T-helper 1 cell treated with Interleukin-12 subunit alpha and Interleukin-12 subunit beta and Interleukin-4 antibody, amounts not matched to agents 30 μg/mL and 1 μg/mL, for 36 hours (primary cell): ENCODE measurements around the gene SRGAP2C.
A peak's percentile ranks its signal among the peaks of the same experiment; 100 is the strongest.
"Not testable (repeated sequence)": the region's sequence is repeated elsewhere in the genome, so short reads cannot be mapped to it uniquely, and the experiment has no call there.

Experiments
- H3K27ac Mint-ChIP-seq: one replicate; pipeline ENCODE4 v1.8.0; 2021; ENCODE audit warnings: mild to moderate bottlenecking, mixed read lengths
- H3K27me3 Mint-ChIP-seq: one replicate; pipeline ENCODE4 v1.8.0; 2021; ENCODE audit warnings: low read depth, mixed read lengths
- H3K36me3 Mint-ChIP-seq: one replicate; pipeline ENCODE4 v1.8.0; 2021; ENCODE audit warnings: low read depth, mixed read lengths
- H3K4me1 Mint-ChIP-seq: one replicate; pipeline ENCODE4 v1.8.0; 2021; ENCODE audit warnings: low read depth, mixed read lengths
- H3K4me3 Mint-ChIP-seq: one replicate; pipeline ENCODE4 v1.8.0; 2021; ENCODE audit warnings: mild to moderate bottlenecking, moderate library complexity, mixed read lengths
- H3K9me3 Mint-ChIP-seq: one replicate; pipeline ENCODE4 v1.8.0; 2021; ENCODE audit warnings: mixed read lengths

Gene SRGAP2C

DNA sequence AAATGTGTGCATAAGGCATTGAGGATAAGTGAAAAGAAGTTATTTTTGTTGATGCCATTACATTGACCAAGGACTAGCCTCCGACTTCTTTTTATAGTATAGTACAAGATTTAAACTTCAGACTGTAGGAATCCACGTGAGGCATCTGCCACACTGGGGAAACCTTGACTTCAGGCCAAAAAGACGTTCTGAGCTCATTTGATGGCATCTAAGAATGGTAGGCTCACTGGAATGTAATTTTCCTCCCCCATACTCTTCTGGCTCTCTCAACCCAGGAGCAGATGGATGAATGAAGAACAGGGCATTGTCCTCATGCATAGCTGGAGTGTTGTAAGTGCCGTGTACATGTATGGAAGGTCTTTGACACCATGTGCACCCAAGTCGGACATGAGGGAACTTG lies 194.0 kb downstream of the SRGAP2C start:
- not testable (repeated sequence) for H3K36me3 Mint-ChIP-seq, H3K9me3 Mint-ChIP-seq, H3K27me3 Mint-ChIP-seq, H3K27ac Mint-ChIP-seq, H3K4me1 Mint-ChIP-seq, H3K4me3 Mint-ChIP-seq

DNA sequence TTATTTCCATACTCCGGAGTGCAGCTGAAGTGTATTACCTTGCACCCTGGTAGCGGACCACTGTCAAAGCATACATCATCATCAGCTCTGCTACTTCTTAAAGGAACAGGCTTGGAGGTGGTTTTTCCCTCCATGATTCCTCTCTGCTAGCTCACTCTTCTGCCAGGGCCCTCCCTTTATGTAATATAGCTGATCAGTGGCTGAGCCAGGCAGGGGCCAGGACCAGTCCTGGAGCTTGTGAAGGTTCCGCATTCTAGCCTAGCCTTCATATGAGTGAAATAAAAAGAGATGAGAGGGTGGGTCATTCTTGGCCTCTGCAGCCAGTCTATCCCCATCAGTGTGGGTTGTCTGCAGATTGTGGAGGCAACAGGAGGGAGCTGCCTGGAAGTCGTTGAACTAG lies 200.0 kb downstream of the SRGAP2C start:
- not testable (repeated sequence) for H3K9me3 Mint-ChIP-seq, H3K4me3 Mint-ChIP-seq, H3K27me3 Mint-ChIP-seq, H3K27ac Mint-ChIP-seq, H3K4me1 Mint-ChIP-seq, H3K36me3 Mint-ChIP-seq

DNA sequence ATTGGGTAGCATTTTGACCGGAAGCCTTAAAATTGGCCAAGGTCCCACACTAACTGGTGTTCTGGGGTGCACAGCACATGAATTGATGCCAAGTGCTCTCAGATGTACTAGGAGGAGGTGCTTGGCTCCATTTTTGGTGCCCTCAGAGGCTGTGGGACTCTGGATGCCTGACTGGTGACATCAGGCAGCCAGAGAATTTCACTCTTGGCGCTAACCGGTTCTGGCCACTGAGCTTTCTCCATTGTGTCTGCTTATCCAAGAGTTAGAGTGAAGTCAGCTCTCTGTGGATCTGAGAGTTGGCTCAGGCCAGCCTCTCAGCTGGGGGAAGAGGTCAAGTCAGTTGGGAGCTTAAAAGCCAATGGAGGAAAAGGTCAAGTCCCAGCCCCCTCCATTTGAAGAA lies 200.4 kb downstream of the SRGAP2C start:
- not testable (repeated sequence) for H3K4me3 Mint-ChIP-seq, H3K4me1 Mint-ChIP-seq, H3K27ac Mint-ChIP-seq, H3K27me3 Mint-ChIP-seq, H3K36me3 Mint-ChIP-seq, H3K9me3 Mint-ChIP-seq

DNA sequence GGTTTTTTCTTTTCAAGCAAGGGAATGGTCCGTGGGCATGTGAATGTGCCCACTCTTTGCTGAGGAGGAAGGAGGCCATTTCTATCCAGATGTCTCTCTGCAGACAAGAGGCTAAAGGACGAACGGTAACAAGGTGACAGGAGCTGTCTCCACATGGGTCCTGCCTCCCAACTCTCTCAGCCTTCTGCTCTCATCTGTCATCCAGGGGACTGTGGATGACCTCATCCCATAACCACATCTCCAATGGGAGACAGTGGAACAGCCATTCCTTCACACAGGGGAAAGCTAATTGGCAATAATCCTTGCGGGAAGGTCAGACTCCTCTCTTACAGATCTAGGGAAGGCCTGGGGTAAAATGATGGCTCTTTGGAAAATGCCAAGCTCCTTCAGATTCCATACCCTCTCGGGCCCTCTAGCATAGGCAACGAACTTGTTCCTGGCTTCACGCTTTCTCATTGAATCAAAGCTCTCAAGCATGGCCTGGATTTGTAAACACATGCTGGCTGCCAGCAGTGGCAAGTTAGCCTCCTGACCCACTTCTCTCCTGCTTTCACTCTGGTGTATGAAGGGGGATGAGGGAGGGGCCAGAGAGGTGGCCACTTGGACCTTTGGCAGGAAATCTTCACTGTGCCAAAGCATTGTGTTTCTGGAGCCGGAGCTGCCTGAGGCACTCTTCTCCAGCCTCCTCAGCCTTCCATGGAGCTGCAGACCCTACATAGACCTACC lies 201.0 kb downstream of the SRGAP2C start:
- not testable (repeated sequence) for H3K9me3 Mint-ChIP-seq, H3K4me1 Mint-ChIP-seq, H3K4me3 Mint-ChIP-seq, H3K27ac Mint-ChIP-seq, H3K36me3 Mint-ChIP-seq, H3K27me3 Mint-ChIP-seq

DNA sequence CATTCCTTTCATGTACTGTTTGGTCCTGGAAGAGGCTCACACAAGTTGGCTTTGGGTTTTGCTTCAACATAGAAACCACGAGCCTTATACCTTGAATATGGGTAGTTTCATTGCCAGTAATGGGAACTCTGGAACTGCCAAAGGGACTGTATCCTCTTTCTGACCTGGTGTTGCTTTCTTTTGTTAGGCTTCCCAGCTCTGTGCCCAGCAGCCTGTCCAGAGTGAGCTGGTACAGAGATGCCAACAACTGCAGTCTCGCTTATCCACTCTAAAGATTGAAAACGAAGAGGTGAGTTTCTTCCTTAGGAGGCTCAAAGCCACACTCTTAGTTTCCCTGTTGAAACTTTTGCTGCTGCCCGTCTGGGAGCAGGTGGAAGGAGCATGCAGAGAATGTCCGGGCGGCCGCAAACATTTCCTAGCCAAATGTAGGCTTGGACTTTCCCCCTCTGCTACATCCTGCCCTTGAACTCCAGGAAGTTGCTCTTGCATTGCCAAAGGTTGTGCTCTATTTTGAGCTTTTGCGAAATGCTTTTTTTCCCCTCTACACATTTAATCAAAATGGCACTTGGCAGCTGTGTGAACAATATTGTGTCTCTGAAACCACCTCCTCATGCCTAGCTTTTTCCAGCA lies 201.7 kb downstream of the SRGAP2C start:
- H3K9me3 Mint-ChIP-seq, H3K36me3 Mint-ChIP-seq, H3K4me1 Mint-ChIP-seq, H3K27ac Mint-ChIP-seq, H3K4me3 Mint-ChIP-seq, H3K27me3 Mint-ChIP-seq: not testable (repeated sequence)

DNA sequence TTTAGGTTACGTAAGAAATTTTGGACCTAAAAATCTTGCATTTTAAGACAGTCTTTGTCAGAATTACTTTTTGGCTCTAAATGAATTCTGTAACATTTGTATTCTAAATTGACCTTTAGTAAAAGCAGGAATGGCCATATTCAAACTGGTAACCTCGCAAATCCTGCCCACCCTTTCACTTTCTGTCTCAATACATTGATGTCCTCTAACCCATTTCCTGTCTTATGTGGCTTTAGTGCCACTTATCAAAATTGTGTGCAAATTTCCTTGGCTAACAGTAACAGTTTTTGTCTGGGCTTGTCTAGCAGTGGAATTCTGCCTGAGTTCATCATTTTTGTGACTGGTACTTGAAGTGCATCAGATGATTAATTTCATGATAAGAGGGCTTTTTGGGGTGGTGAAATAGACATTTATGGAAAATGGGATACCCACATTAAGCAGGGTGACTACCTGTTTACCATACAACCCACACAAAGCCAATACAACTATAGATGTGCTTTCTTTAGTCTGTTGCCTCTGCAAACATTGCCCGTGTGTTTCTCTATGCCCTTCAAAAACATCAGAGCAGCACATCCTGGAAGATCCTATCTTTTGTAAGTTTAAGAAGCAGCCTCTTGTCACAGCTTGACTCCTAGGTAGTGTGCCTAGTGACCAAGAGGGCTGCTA lies 205.3 kb downstream of the SRGAP2C start:
- not testable (repeated sequence) for H3K27me3 Mint-ChIP-seq, H3K4me3 Mint-ChIP-seq, H3K9me3 Mint-ChIP-seq, H3K27ac Mint-ChIP-seq, H3K4me1 Mint-ChIP-seq, H3K36me3 Mint-ChIP-seq

DNA sequence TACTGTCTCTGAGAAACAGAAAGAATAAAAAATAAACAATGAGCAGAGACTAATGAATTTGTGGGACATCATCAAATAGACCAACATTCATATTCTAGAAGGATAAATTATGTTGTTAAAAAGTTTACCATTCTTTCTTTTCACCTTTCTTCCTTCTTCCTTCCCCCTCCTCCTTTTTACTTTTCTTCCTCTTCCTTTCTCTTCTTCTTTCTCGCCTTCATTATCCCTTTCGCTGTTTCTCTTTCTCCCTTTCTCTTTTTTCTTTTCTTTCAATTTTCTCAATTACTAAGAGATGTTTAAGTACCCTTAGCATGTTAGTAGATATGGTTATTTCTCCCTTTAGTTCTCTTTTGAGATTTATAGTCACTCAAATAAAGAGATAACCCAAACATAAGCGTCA lies 207.4 kb downstream of the SRGAP2C start:
- not testable (repeated sequence) for H3K27ac Mint-ChIP-seq, H3K9me3 Mint-ChIP-seq, H3K4me1 Mint-ChIP-seq, H3K27me3 Mint-ChIP-seq, H3K36me3 Mint-ChIP-seq, H3K4me3 Mint-ChIP-seq

DNA sequence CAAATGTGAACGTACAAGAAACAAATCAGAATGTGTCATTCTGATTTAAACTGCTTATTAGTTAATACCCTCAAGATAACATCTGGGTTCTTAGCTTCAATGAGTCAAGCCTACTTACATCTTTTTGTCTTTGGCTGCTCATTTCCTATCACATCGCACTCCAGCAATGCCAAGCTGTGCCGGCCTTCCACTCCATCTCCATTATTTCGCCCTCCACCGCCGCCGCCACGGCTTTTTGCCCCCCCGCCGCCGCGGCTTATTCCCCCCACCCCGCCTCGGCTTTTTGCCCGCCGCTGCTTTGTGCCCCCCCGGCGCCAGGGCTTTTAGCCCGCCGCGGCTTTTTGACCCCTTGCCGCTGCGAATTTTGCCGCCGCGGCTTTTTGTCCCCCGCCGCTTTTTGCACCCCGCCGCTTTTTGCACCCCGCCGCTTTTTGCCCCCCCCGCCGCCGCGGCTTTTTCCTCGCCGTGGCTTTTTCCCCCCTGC lies 211.0 kb downstream of the SRGAP2C start:
- Mint-ChIP-seq H3K27ac (peak overlapping the region; percentile 80), H3K4me1 (peaks cover 15% of the 10 kb centered on the region), H3K9me3 (peaks cover 10% of the 10 kb centered on the region), H3K27me3 (peaks cover 14% of the 10 kb centered on the region), H3K36me3 (peaks cover 12% of the 10 kb centered on the region), H3K4me3 (peak overlapping the region; percentile 73)

DNA sequence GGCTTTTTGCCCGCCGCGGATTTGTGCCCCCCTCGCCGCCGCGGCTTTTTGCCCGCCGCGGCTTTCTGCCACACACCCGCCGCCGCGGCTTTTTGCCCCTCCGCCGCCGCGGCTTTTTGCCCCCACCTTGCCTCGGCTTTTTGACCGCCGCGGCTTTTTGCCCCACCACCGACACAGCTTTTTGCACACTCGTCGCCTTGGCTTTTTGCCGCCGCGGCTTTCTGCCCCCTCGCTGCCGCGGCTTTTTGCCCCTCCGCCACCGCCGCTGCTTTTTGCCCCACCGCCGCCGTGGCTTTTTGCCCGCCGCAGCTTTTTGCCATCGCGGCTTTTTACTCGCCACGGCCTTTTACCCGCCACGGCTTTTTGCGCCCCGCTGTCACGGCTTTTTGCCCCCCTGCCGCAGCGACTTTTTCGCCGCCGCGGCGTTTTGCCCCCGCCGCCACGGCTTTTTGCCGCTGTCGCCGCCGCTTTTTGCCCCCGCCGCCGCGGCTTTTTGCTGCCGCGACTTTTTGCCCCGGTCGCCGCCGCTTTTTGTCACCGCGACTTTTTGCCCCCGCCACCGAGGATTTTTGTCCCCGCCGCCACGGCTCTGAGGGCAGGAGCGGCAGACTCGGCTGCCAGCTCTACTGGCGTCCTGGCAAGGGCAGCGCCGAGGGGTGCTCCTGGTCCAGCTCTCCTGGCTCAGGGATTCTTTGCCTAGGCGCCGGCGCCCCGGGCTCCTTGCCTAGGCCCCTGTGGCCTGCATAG lies 211.7 kb downstream of the SRGAP2C start:
- peak overlapping the region; percentile 87 for H3K4me3 Mint-ChIP-seq
- peak overlapping the region; percentile 89 for H3K27ac Mint-ChIP-seq
- peaks cover 17% of the 10 kb centered on the region for H3K9me3 Mint-ChIP-seq
- peaks cover 20% of the 10 kb centered on the region for H3K4me1 Mint-ChIP-seq
- H3K27me3 Mint-ChIP-seq = peaks cover 19% of the 10 kb centered on the region
- peaks cover 17% of the 10 kb centered on the region for H3K36me3 Mint-ChIP-seq

DNA sequence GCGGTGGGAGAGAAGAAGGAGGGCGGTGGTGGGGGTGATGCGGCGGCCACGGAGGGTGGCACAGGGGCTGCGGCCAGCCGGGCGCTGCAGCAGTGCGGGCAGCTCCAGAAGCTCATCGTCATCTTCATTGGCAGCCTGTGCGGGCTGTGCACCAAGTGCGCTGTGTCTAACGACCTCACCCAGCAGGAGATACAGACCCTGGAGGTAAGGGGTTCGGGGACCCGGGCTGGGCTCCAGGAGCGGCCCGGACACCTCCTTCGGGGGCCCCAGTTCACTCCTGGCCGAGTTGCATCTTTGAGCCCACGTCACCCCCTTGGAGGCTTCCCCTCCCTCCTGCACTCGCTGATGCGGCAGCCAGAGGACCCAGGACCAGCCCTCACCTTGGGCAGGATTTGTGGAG lies 212.3 kb downstream of the SRGAP2C start:
- H3K36me3 Mint-ChIP-seq = peaks cover 19% of the 10 kb centered on the region
- H3K4me3 Mint-ChIP-seq = peak overlapping the region; percentile 87

DNA sequence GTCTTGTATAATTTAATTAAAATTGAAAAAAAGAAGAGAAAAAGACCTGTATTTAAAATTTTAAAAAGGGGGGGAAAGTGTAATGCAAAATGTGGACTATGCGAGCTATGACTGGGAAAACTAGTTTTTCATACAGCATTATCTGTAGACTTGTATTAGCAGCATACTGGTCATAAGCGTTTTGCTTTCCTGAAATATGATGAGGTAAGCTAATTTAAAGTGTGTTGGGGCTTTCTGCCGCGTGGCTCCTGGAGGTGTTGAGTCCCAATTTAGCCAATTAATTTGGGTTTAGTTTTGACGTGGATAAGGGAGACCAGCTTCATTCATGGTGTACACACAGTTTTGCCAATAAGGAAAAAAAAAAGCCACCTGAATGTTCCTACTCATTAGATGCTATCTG lies 214.4 kb downstream of the SRGAP2C start:
- H3K27ac Mint-ChIP-seq = not testable (repeated sequence)

More for the DNA sequence above, 212.3 kb downstream of the SRGAP2C start:
- H3K27ac Mint-ChIP-seq = not testable (repeated sequence)
- H3K9me3 Mint-ChIP-seq = peaks cover 17% of the 10 kb centered on the region
- peaks cover 20% of the 10 kb centered on the region for H3K4me1 Mint-ChIP-seq
- peaks cover 19% of the 10 kb centered on the region for H3K27me3 Mint-ChIP-seq

DNA sequence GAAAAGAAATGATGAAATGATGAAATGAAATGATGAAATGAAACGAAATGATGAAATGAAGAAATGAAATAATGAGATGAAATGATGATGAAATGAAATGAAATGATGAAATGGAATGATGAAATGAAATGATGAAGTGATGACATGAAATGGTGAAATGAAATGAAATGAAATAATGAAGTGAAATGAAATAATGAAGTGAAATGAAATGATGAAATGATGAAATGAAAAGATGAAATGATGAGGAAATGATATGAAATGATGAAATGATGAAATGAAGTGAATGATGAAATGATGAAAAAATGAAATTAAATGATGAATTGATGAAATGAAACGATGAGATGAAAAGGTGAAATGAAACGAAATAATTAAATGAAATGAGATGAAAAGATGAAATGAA lies 215.3 kb downstream of the SRGAP2C start:
- peaks cover 20% of the 10 kb centered on the region for H3K36me3 Mint-ChIP-seq
- peak overlapping the region; percentile 66 for H3K4me3 Mint-ChIP-seq
- peak overlapping the region; percentile 70 for H3K27ac Mint-ChIP-seq
- H3K27me3 Mint-ChIP-seq = peaks cover 19% of the 10 kb centered on the region
- peaks cover 20% of the 10 kb centered on the region for H3K4me1 Mint-ChIP-seq
- H3K9me3 Mint-ChIP-seq = peaks cover 21% of the 10 kb centered on the region

More for the DNA sequence above, 214.4 kb downstream of the SRGAP2C start:
- Mint-ChIP-seq H3K4me1 (peaks cover 20% of the 10 kb centered on the region), H3K27me3 (peaks cover 19% of the 10 kb centered on the region), H3K36me3 (peaks cover 20% of the 10 kb centered on the region), H3K9me3 (peaks cover 21% of the 10 kb centered on the region)
- H3K4me3 Mint-ChIP-seq = not testable (repeated sequence)

DNA sequence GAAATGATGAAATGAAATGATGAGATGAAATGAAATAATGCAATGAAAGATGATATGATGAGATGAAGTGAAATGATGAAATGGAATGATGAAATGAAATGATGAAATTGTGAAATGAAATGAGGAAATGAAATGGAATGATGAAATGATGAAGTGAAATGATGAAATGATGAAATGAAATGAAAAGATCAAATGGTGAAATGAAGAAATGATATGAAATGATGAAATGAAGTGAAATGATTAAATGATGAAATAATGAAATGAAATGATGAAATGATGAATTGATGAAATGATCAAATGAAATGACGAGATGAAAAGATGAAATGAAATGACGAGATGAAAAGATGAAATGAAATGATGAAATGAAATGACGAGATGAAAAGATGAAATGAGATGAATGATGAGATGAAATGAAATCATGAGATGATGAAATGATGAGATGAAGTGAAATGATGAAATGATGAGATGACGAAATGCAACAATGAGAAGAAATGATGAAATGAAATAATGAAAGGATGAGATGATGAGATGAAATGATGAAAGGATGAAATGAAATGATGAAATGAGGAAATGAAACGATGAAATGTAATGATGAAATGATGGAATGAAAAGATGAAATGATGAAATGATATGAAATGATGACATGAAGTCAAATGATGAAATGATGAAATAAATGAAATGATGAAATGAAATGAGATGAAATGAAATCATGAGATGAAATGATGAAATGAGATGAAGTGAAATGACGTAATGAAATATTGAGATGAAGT lies 216.0 kb downstream of the SRGAP2C start:
- H3K9me3 Mint-ChIP-seq = peaks cover 21% of the 10 kb centered on the region
- peaks cover 17% of the 10 kb centered on the region for H3K4me1 Mint-ChIP-seq
- H3K4me3 Mint-ChIP-seq = peak overlapping the region; percentile 66
- H3K27me3 Mint-ChIP-seq = peaks cover 15% of the 10 kb centered on the region
- peak overlapping the region; percentile 70 for H3K27ac Mint-ChIP-seq
- peaks cover 20% of the 10 kb centered on the region for H3K36me3 Mint-ChIP-seq

DNA sequence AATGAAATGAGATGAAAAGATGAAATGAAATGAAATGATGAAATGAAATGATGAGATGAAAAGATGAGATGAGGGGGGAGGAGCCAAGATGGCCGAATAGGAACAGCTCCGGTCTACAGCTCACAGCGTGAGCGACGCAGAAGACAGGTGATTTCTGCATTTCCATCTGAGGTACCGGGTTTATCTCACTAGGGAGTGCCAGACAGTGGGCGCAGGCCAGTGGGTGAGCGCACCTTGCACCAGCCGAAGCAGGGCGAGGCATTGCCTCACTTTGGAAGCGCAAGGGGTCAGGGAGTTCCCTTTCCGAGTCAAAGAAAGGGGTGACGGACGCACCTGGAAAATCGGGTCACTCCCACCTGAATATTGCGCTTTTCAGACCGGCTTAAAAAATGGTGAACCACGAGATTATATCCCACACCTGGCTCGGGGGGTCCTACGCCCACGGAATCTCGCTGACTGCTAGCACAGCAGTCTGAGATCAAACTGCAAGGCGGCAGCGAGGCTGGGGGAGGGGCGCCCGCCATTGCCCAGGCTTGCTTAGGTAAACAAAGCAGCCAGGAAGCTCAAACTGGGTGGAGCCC lies 216.7 kb downstream of the SRGAP2C start:
- Mint-ChIP-seq H3K27me3 (peaks cover 14% of the 10 kb centered on the region), H3K27ac (peak overlapping the region; percentile 7), H3K4me1 (peaks cover 17% of the 10 kb centered on the region)

More for the DNA sequence above, 216.7 kb downstream of the SRGAP2C start:
- Mint-ChIP-seq H3K9me3 (peaks cover 21% of the 10 kb centered on the region), H3K4me3 (peak overlapping the region; percentile 66), H3K36me3 (peaks cover 22% of the 10 kb centered on the region)
